ENCODE data around the gene PPM1N.

- no peak for TF ChIP-seq CTCF (IDR thresholded peaks at IDR 0.05)
- TF ChIP-seq ZFX (IDR thresholded peaks at IDR 0.05; ENCODE audit: borderline replicate concordance): no peak
Measured at GRCh38 chr19:45494261-45494916, 3.9 kb upstream of the PPM1N start.
